Nucleus accumbens (tissue), 56 donors: ENCODE measurements around the gene UQCC3.
"Not testable (repeated sequence)": the region's sequence is repeated elsewhere in the genome, so short reads cannot be mapped to it uniquely, and the experiment has no call there.

Source experiments
- DNase-seq, 56 donors: peaks; one replicate each; lab custom pipeline; 2025; lab: John Stamatoyannopoulos, UW

Gene UQCC3

GRCh38 chr11:62693624-62694023 lies 22.2 kb downstream of the UQCC3 start:
- DNase-seq: not testable (repeated sequence)

DNA sequence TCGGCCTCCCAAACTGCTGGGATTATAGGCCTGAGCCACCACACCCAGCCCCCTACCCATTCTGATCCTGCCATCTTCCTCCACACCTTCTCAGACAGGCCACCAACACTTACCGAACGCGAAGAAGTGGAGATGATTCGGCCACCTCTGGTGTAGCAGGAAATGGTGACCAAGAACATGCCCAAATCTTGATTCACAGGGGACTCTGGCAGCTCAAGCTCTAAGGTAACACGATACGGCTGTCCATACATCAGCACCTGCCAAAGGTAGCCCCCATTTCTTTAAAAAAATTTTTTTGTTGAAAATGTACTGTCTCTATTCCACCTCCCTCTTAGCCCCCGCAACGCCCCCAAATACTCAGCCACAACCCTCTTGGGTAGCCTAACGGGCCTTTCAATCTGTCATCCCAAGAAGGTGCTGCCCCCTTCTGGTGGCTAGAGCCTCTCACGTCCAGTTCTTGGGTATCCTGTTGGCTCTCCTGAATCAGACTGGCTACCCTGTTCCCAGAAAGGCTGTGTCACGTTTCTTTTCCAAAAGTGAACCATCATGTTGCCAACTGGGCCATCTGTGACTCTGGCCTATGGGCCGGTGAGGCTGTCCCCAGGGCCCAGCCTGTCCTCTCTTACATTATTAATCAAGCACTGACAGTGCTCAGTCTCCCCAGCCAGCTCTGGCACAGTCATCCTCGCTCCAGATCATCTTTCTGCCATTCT lies 23.1 kb downstream of the UQCC3 start:
- DNase-seq: peak in 47 of 56 donors; percentile 2 to 77 (median 38)

- no peak for DNase-seq
Measured at GRCh38 chr11:62702246-62702645, 30.8 kb downstream of the UQCC3 start.

DNA sequence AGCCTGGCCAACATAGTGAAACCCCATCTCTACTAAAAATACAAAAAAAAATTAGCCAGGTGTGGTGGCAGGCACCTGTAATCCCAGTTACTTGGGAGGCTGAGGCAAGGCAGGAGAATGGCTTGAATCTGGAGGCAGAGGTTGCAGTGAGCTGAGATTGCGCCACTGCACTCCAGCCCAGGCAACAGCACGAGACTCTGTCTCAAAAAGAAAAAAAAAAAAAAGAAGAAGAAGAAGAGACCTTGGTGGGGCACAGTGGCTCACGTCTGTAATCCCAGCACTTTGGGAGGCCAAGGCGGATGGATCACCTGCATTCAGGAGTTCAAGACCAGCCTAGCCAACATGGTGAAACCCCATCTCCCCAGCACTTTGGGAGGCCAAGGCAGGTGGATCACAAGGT lies 32.4 kb downstream of the UQCC3 start:
- DNase-seq: not testable (repeated sequence)

GRCh38 chr11:62705413-62705812 lies 33.9 kb downstream of the UQCC3 start:
- DNase-seq: no peak

DNA sequence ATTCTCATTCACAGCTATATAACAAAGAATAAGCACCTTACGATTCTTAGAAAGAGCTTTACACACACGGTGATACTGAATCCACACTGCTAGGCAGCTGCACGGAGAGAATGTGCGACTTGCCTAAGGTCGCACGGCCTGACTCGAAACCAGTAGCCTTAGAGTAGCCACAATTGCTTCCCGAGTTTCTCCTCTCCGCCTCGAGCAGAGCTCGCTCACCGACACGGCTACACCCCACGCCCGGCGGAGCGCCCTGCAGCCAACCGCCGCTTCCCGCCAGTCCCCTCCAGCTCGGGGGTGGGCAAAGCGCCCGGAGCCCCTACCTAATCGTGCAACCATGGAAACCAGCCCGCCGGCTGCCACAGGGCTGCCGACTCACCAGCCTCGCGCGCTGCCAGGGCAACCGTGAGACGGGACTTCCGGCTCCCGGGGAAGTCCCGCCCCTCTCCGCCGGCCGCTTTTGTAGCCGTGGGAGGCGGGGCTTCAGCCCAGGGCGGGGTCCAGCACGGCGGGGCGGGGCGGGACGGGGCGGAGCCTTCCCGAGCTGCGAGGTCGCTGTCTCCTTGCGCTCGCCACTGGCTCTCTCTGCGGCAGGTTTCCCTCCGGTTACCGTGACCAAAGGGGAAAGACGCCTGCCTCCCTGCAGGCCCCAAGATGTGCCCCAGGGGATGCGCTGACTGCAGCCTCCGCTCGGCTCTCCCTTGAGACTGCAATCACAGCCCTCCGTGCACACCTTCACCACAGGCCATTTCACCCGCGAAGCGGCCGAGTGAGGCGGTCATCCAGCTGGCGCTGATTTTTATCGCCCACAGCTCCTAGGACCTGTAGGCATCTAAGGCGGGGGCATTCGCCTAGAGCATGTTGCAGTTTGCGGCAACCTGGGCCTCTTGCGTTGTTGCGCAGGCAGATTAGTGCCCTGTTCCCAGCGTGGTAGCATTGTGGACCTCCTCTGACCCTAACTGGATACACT lies 34.7 kb downstream of the UQCC3 start:
- peak; percentile 61 to 98 (median 92) for DNase-seq

DNA sequence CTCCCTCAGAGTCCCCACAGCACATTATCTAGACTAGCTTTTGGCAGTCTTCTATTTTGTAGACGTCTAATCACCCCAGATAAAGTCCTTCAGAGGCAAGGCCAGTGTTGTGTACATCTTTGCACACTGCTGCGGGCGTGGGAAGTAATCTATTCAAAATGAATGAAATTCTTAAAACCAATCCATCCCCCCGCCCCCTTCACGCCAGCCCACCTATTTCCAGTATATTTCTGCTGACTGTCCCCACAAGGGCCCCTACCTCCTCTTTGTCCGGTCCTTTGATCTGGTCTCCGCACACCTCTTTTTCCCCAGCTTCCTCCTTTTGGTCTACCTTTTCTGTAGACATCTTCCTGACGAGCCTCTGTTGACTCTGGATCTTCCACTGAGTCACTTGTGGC lies 35.4 kb downstream of the UQCC3 start:
- peak in 3 of 56 donors; percentile 40 to 53 (median 42) for DNase-seq

DNA sequence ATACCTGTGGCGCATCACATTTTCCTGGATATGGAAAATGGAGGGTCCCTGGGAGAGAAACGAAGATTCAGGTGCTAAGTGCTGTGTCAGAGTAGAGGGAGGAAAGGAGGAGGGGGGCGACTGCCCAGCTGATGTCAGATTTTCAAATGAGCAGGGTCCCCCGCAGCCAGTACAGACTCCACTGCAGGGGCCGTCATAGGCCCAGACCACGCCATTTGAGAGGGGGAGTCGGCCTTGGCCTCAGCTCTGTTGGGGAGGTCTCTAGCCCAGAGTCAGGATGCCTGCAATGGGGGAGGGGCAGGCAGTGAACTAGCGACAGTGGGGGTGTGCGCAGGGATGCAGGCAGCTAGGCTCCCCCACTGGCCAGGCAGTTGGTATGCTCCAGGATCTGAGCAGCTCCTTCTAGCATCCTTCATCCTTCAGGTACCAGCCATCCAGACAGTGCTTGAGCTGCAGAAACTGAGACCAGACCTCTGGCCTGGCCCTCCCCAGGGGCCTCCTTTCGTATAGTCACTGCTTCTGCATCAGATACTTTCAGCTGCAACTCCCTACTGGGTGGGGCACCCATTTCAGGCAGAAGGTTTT lies 35.9 kb downstream of the UQCC3 start, which contains the start of the genes BSCL2 and GNG3:
BSCL2 (minus strand) TSS at position 148 of the 585 bp plus-strand sequence. CDS start 229 bp downstream, outside the sequence.
GNG3 (plus strand) TSS at position 400 of the 585 bp plus-strand sequence. CDS start 620 bp downstream, outside the sequence.
- peak in 55 of 56 donors; percentile 25 to 96 (median 80) for DNase-seq

DNA sequence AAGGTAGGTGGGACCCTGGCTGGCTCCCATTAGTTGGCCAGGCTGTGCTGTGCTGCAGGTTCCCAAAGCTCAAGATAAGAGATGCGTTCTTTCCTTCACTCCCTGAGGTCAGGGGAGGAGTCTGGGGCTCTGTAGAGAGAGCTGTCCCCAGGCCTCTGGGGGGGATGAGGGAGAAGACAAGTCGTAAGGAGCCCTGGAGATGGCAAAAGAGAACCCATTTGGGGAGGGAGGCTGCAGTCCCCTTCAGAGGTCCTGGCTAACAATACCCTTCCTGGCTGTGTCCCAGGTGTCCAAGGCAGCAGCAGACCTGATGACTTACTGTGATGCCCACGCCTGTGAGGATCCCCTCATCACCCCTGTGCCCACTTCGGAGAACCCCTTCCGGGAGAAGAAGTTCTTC lies 36.9 kb downstream of the UQCC3 start:
- peak in 3 of 56 donors; percentile 10 to 26 (median 15) for DNase-seq

- peak in 8 of 56 donors; percentile 26 to 64 (median 46) for DNase-seq
Measured at GRCh38 chr11:62708793-62709192, 37.3 kb downstream of the UQCC3 start.

GRCh38 chr11:62709247-62710000 lies 38.0 kb downstream of the UQCC3 start:
- peak in 55 of 56 donors; percentile 74 to 98 (median 94) for DNase-seq

GRCh38 chr11:62710001-62710345 lies 38.5 kb downstream of the UQCC3 start:
- peak in 3 of 56 donors; percentile 54 to 73 (median 70) for DNase-seq

DNA sequence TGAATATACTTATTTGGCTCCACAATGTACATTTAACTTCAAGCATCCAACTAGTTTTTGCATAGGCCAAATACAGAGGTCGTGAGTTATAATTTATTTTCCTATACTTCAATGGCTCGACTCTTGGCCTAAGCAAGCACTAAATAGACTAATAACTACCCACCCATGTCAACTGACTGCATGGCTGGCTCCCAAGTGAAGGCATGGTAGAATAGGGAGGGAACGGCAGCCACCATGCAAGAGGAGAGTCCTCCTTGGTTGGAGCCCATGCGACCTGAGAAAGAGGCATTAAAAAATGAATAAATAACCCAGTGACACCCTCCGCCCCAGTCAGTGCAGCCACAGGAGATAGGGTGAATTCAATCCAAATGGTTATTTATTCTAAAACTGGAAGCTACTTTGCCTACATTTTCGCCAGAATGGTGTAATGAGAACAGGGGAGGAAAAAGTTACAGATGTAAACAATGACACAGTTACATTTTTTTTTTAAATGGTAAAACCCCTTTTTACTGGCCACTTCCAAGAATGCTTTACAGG lies 40.9 kb downstream of the UQCC3 start:
- no peak for DNase-seq

GRCh38 chr11:62712861-62713260 lies 41.4 kb downstream of the UQCC3 start:
- DNase-seq: no peak

GRCh38 chr11:62713343-62713742 lies 41.9 kb downstream of the UQCC3 start:
- no peak for DNase-seq

GRCh38 chr11:62715150-62716130 lies 44.0 kb downstream of the UQCC3 start:
- DNase-seq: no peak

DNA sequence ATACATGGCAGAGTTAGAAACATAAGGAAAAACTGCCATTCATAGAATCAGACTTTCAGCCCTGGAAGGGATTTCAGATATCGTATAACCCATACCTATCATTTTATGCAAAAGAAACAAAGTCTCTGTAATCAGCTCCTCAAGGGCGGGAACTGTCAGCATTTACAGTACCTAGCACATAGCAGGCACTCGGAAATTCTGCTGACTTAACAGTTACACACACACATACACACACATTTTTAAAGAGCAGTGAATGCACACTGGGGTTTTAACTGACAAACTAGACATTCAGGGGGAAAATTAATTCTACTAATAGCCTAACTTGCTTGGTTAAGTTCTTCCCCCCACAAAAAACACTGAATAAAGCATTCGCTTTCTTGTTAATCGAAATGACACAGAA lies 44.7 kb downstream of the UQCC3 start:
- DNase-seq: no peak

- DNase-seq: peak in 7 of 56 donors; percentile 1 to 20 (median 7)
Measured at GRCh38 chr11:62716816-62717215, 45.3 kb downstream of the UQCC3 start.
